CD4-positive, alpha-beta T cell (primary cell): ENCODE data around the gene RNF135. TPM values are rescaled to one million over a fixed set of nuclear protein-coding genes. Genes with fewer than 3 reads are reported as not detected.
"Not testable (repeated sequence)": the region's sequence is repeated elsewhere in the genome, so short reads cannot be mapped to it uniquely, and the experiment has no call there.

Experiments used
- ATAC-seq: fragments of 200-7000 bp; cut with Tn5 transposase; one replicate; pipeline ENCODE4 v1.10.0; 2022; ENCODE audit warnings: mild to moderate bottlenecking; ENCODE audit not compliant: poor library complexity
- CTCF ChIA-PET: fragments of 350-600 bp; sonication (Branson Sonifier 250); formaldehyde crosslinking; loops from one replicate; lab custom pipeline; 2021; ENCODE audit warnings: antibody characterized with exemption, inconsistent platforms; lab: Charles Lee
- POLR2A ChIA-PET: fragments of 350-600 bp; sonication (Branson Sonifier 250); formaldehyde crosslinking; loops from one replicate; lab custom pipeline; 2021; ENCODE audit warnings: antibody characterized with exemption, inconsistent platforms; lab: Charles Lee
- DNase-seq, 14 experiments: peaks; one replicate each; pipeline ENCODE4 v3.0.0-alpha.2; 2013 to 2020; ENCODE audit warnings: mixed read lengths in 2 of 14
- H3K27ac ChIP-seq, 2 donors: one replicate each; pipeline versions ENCODE4 v1.5.1 to v1.7.0; 2013; ENCODE audit warnings: low read length in 2 of 2, low read depth in 1 of 2, mild to moderate bottlenecking in 1 of 2
- H3K27me3 ChIP-seq, 2 experiments: 1 replicate in 1 of 2; 2 replicates in 1 of 2; pipeline versions ENCODE4 v1.6.1 to v1.7.0; 2013; ENCODE audit warnings: low read length in 2 of 2, control low read depth in 1 of 2, mild to moderate bottlenecking in 1 of 2, moderate library complexity in 1 of 2; ENCODE audit not compliant: insufficient read depth in 2 of 2, control insufficient read depth in 1 of 2
- H3K36me3 ChIP-seq: one replicate; pipeline ENCODE4 v1.6.1; 2013; ENCODE audit warnings: low read length, control low read depth; ENCODE audit not compliant: insufficient read depth
- H3K4me1 ChIP-seq: one replicate; pipeline ENCODE4 v1.6.1; 2013; ENCODE audit warnings: low read length, control low read depth; ENCODE audit not compliant: insufficient read depth
- H3K4me3 ChIP-seq: one replicate; pipeline ENCODE4 v1.5.1; 2013; ENCODE audit warnings: mild to moderate bottlenecking, low read length, moderate library complexity
- H3K9me3 ChIP-seq, 2 experiments: 1 replicate in 1 of 2; 2 replicates in 1 of 2; pipeline versions ENCODE4 v1.6.1 to v1.7.0; 2013; ENCODE audit warnings: low read length in 2 of 2, mild to moderate bottlenecking in 2 of 2, control low read depth in 1 of 2, moderate library complexity in 1 of 2; ENCODE audit not compliant: control insufficient read depth in 1 of 2, insufficient read depth in 1 of 2
- H3K27ac Mint-ChIP-seq: one replicate; pipeline ENCODE4 v1.8.0; 2020; ENCODE audit warnings: mixed read lengths
- H3K27me3 Mint-ChIP-seq: one replicate; pipeline ENCODE4 v1.8.0; 2021; ENCODE audit warnings: mixed read lengths
- H3K36me3 Mint-ChIP-seq: one replicate; pipeline ENCODE4 v1.8.0; 2021; ENCODE audit warnings: low read depth, mixed read lengths
- H3K4me1 Mint-ChIP-seq: one replicate; pipeline ENCODE4 v1.8.0; 2021; ENCODE audit warnings: low read depth, mixed read lengths
- H3K4me3 Mint-ChIP-seq: one replicate; pipeline ENCODE4 v1.8.0; 2020; ENCODE audit warnings: mild to moderate bottlenecking, mixed read lengths
- H3K9me3 Mint-ChIP-seq: one replicate; pipeline ENCODE4 v1.8.0; 2020; ENCODE audit warnings: mixed read lengths
- CTCF ChIP-seq: fragments of 200-600 bp; IDR thresholded peaks from one replicate; pipeline ENCODE4 v1.8.0; 2022; ENCODE audit warnings: antibody characterized with exemption, mild to moderate bottlenecking
- intact Hi-C, 2 experiments: fragments of 100-400 bp; cut with DNase I in 1 of 2; cut with micrococcal nuclease in 1 of 2; formaldehyde crosslinking; loops; one replicate each; pipeline versions ENCODE4 v1.15.1 to v1.9.0; 2023 to 2025; cut with DNase I, micrococcal nuclease
- total RNA-seq, 174 experiments: library from RNA in 2 of 174; stranded (reverse) in 2 of 174; gene quantifications; one replicate each; pipeline ENCODE4 v1.2.3 and lab custom pipeline; 2021 to 2026

Gene RNF135
- total RNA-seq, 2 experiments from 2014 or later: 1.5 to 1.8 TPM

- H3K27me3 Mint-ChIP-seq, H3K36me3 ChIP-seq, H3K9me3 Mint-ChIP-seq, H3K9me3 ChIP-seq, ATAC-seq, H3K27ac ChIP-seq, DNase-seq, H3K36me3 Mint-ChIP-seq, H3K27me3 ChIP-seq, POLR2A ChIA-PET, H3K4me3 ChIP-seq: not testable (repeated sequence)
- H3K4me1 Mint-ChIP-seq: peaks cover 17% of the 10 kb centered on the region
- CTCF ChIA-PET: interaction anchor here (0.5 kb wide), 1 partner anchor 787 kb away, joined by 3 read pairs; no protein-coding TSS in a partner anchor
- peaks cover 12% of the 10 kb centered on the region for H3K4me1 ChIP-seq
- peak overlapping the region; percentile 79 for H3K4me3 Mint-ChIP-seq
- intact Hi-C loops: loop anchor here in 1 of 2 experiments (10.0 kb wide), 1 partner anchor 515 kb away; no protein-coding TSS in a partner anchor
- peak overlapping the region; percentile 27 for H3K27ac Mint-ChIP-seq
Measured at GRCh38 chr17:31010014-31010413, 39.2 kb downstream of the RNF135 start.

- H3K9me3 Mint-ChIP-seq: no peaks in the 10 kb centered on the region
- ATAC-seq (no peak), DNase-seq (no peak)
- H3K4me1 ChIP-seq: peaks cover 5% of the 10 kb centered on the region
- no peaks in the 10 kb centered on the region for H3K36me3 ChIP-seq
- no peak overlapping the region for H3K27ac ChIP-seq
- H3K27ac Mint-ChIP-seq: no peak overlapping the region
- no peak for TF ChIP-seq CTCF
- no peaks in the 10 kb centered on the region for H3K27me3 Mint-ChIP-seq
- no peaks in the 10 kb centered on the region for H3K27me3 ChIP-seq
- intact Hi-C loops: loop anchor here in 1 of 2 experiments (2.0 to 10.0 kb wide), 3 partner anchors 203 to 511 kb away; no protein-coding TSS in a partner anchor
- POLR2A ChIA-PET: no interaction called here
- CTCF ChIA-PET: no interaction called here
- H3K9me3 ChIP-seq: no peaks in the 10 kb centered on the region
- peaks cover 10% of the 10 kb centered on the region for H3K4me1 Mint-ChIP-seq
- H3K36me3 Mint-ChIP-seq: peaks cover 5% of the 10 kb centered on the region
- H3K4me3 ChIP-seq: no peak overlapping the region
- no peak overlapping the region for H3K4me3 Mint-ChIP-seq
Measured at GRCh38 chr17:31013844-31014243, 43.0 kb downstream of the RNF135 start.

- H3K4me3 ChIP-seq: no peak overlapping the region
- intact Hi-C loops: loop anchor here in 1 of 2 experiments (2.0 to 10.0 kb wide), 2 partner anchors 357 to 509 kb away; no protein-coding TSS in a partner anchor
- no peaks in the 10 kb centered on the region for H3K9me3 Mint-ChIP-seq
- H3K27me3 Mint-ChIP-seq: no peaks in the 10 kb centered on the region
- no peaks in the 10 kb centered on the region for H3K27me3 ChIP-seq
- H3K27ac Mint-ChIP-seq: no peak overlapping the region
- no peak for TF ChIP-seq CTCF
- H3K27ac ChIP-seq: no peak overlapping the region
- H3K36me3 ChIP-seq: no peaks in the 10 kb centered on the region
- no peaks in the 10 kb centered on the region for H3K36me3 Mint-ChIP-seq
- ATAC-seq (no peak), DNase-seq (no peak)
- no peaks in the 10 kb centered on the region for H3K4me1 Mint-ChIP-seq
- H3K4me1 ChIP-seq: no peaks in the 10 kb centered on the region
- POLR2A ChIA-PET: no interaction called here
- H3K9me3 ChIP-seq: no peaks in the 10 kb centered on the region
- H3K4me3 Mint-ChIP-seq: no peak overlapping the region
- CTCF ChIA-PET: interaction anchor here (0.6 to 1.9 kb wide), 2 partner anchors 10 to 821 kb away, joined by 3 to 5 read pairs; no protein-coding TSS in a partner anchor
Measured at GRCh38 chr17:31015639-31016038, 44.8 kb downstream of the RNF135 start.

- Mint-ChIP-seq H3K9me3 (no peaks in the 10 kb centered on the region), H3K27ac (no peak overlapping the region), H3K36me3 (no peaks in the 10 kb centered on the region), H3K4me3 (no peak overlapping the region), H3K27me3 (no peaks in the 10 kb centered on the region), H3K4me1 (no peaks in the 10 kb centered on the region)
- ChIA-PET POLR2A (no interaction called here), CTCF (no interaction called here)
- H3K9me3 ChIP-seq: no peaks in the 10 kb centered on the region
- H3K36me3 ChIP-seq: no peaks in the 10 kb centered on the region
- intact Hi-C loops: loop anchor here in 1 of 2 experiments (10.0 kb wide), 1 partner anchor 506 kb away; no protein-coding TSS in a partner anchor
- no peak for ATAC-seq
- no peak overlapping the region for H3K4me3 ChIP-seq
- H3K27ac ChIP-seq: no peak overlapping the region
- no peak for TF ChIP-seq CTCF
- DNase-seq: no peak
- H3K27me3 ChIP-seq: no peaks in the 10 kb centered on the region
- H3K4me1 ChIP-seq: no peaks in the 10 kb centered on the region
Measured at GRCh38 chr17:31019004-31019403, 48.2 kb downstream of the RNF135 start.

- H3K36me3 Mint-ChIP-seq, DNase-seq, H3K27me3 ChIP-seq, H3K4me3 Mint-ChIP-seq, H3K27ac ChIP-seq, H3K27ac Mint-ChIP-seq, ATAC-seq, H3K4me1 Mint-ChIP-seq, CTCF ChIA-PET, H3K36me3 ChIP-seq, H3K27me3 Mint-ChIP-seq, POLR2A ChIA-PET, H3K4me1 ChIP-seq, H3K9me3 Mint-ChIP-seq, intact Hi-C loops, H3K9me3 ChIP-seq, H3K4me3 ChIP-seq: not testable (repeated sequence)
Measured at GRCh38 chr17:31023171-31023570, 52.3 kb downstream of the RNF135 start.
